Measurements from ENCODE around the gene MTFR1L. TPM values are rescaled to one million over a fixed set of nuclear protein-coding genes. Genes with fewer than 3 reads are reported as not detected.

MTFR1L gene
- polyA plus RNA-seq, 4 donors, result 87.9 to 106 (median 96.7) TPM

- DNase-seq (ENCODE audit: low read depth in 4 of 4, low spot score in 3 of 4), result no peak
Measured at GRCh38 chr1:25787760-25788166, 32.0 kb upstream of the MTFR1L start.

GRCh38 chr1:25790472-25790871 is 29.3 kb upstream of the MTFR1L start:
- DNase-seq (ENCODE audit: low read depth in 4 of 4, low spot score in 3 of 4), result no peak

- no peak for DNase-seq (ENCODE audit: low read depth in 4 of 4, low spot score in 3 of 4)
Measured at GRCh38 chr1:25792115-25792514, 27.6 kb upstream of the MTFR1L start.

GRCh38 chr1:25793585-25794170 is 26.1 kb upstream of the MTFR1L start:
- no peak for DNase-seq (ENCODE audit: low read depth in 4 of 4, low spot score in 3 of 4)

GRCh38 chr1:25794325-25794724 is 25.4 kb upstream of the MTFR1L start:
- DNase-seq (ENCODE audit: low read depth in 4 of 4, low spot score in 3 of 4), result no peak

DNA sequence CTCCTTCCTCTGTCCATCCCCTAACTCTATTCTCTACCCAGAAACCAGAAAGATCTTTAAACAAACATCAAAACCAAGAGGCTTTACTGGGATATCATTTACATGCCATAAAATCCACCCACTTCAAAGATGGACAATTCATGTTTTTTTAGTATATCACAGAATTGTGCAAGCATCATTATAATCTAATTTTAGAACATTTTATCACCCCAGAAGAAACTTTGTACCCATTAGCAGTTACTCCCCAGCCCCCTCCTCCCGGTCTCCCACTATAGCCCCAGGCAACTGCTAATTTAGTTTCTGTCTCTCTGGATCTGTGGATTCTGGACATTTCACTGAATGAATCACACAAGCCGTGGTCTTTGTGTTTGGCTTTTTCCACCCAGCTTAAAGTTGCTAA is 24.5 kb upstream of the MTFR1L start:
- no peak for DNase-seq (ENCODE audit: low read depth in 4 of 4, low spot score in 3 of 4)

- DNase-seq (ENCODE audit: low read depth in 4 of 4, low spot score in 3 of 4), result no peak
Measured at GRCh38 chr1:25795946-25796810, 23.6 kb upstream of the MTFR1L start.

DNA sequence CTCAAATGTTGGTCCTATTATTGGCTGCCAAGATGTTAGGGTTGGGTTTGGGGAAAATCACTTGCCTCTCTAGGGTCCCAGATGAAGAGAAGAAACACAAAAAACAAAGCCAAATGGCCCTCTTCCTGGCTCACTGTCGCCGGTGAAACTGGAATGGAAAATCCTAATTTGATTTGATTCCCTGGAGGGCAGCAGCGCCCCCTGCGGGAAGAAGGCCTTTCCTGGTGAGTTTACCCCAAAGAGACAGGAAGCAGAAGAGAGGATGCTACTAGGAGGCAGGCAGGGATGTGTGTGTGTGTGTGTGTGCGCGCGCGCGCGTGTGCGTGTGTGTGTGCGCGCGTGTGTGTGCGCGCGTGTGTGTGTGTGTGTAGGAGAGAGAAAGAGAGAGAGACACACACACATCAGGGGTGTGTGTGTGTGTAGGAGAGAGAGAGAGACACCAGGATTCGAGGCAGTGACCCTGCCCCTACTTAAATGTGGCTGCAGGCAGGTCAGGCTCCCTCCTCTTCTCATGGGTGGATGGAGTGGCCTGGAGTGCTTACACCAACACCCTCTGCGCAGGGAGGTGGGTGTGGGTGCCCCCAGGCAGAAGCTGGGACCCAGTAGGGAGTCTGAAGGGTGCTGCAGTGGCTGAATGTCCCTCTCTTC is 22.8 kb upstream of the MTFR1L start:
- peak in 1 of 4 donors; percentile 75 for DNase-seq (ENCODE audit: low read depth in 4 of 4, low spot score in 3 of 4)

GRCh38 chr1:25797939-25798338 is 21.8 kb upstream of the MTFR1L start:
- DNase-seq (ENCODE audit: low read depth in 4 of 4, low spot score in 3 of 4), result no peak

- DNase-seq (ENCODE audit: low read depth in 4 of 4, low spot score in 3 of 4), result no peak
Measured at GRCh38 chr1:25798666-25799351, 20.9 kb upstream of the MTFR1L start.

DNA sequence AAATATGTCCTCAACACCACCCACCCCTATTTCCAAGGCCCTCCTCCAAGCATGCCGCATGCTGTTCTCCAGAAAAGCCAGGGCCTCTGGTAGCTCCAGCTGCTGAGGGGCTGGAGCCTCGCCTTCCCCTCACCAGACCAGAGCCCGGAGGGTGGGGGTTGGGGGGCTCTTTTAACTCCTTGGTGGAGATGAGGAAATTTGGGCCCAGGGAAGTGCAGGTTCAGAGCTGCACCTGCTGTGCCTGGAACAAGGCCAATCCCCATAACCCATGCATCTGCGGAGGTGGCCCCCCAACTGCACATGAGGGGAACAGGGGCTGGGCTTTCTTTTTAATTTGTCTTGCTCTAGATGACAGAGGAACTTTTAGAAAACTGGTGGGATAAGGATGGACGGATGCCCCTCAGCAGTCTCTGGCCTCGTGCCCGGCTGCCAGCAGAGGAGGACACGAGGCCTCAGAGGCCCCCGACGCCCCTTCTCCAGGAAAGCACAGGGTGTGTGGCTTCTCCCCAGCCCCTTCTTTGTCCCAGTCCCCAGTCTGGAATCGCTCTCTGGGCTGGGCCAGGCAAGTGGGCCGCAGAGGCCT is 20.3 kb upstream of the MTFR1L start:
- DNase-seq (ENCODE audit: low read depth in 4 of 4, low spot score in 3 of 4), result no peak

- no peak for DNase-seq (ENCODE audit: low read depth in 4 of 4, low spot score in 3 of 4)
Measured at GRCh38 chr1:25799935-25800702, 19.6 kb upstream of the MTFR1L start, which contains the start of gene SELENON. Gene SELENON, plus strand, starts transcription at chr1:25800193. Its CDS starts 38 bp downstream, at chr1:25800231.

GRCh38 chr1:25800703-25801377 is 18.9 kb upstream of the MTFR1L start:
- no peak for DNase-seq (ENCODE audit: low read depth in 4 of 4, low spot score in 3 of 4)

DNA sequence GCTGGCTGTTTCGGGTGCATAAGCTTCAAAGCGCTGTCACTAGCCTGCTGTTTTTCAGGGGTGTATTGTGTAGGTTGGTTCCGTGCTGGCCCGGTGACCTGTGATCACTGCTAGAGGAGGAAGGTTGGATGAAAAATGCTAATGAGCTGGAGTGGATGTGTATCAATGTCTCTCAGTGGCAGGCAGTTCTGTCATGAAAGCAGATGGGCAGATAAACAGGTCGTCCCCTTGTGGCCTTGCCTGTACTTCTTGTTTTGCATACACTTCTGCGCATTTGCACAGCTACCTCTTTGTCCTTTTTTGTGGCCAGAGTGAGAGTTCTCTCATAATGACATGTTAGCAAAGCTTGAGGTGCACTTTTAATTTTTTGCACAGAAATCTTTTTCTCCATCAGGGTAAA is 16.8 kb upstream of the MTFR1L start:
- DNase-seq (ENCODE audit: low read depth in 4 of 4, low spot score in 3 of 4), result no peak

DNA sequence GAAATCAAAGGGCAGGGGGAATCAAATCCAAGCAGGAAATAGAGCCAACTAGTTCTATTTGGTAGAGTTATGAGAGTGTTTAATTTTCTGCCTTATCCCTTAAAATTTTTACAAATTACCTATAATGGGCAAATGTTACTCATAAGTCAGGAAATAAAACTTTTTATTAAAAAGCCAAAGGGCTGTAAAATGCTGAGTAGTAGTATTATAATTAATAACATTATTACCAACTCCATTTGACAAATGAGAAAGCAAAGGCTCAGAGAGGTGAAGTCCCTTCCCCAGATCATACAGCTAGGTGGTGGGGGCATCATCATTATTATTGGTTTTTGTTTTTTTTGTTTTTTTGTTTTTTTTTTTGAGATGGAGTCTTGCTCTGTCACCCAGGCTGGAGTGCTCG is 16.4 kb upstream of the MTFR1L start:
- no peak for DNase-seq (ENCODE audit: low read depth in 4 of 4, low spot score in 3 of 4)

GRCh38 chr1:25804244-25804963 is 15.3 kb upstream of the MTFR1L start:
- DNase-seq (ENCODE audit: low read depth in 4 of 4, low spot score in 3 of 4), result no peak

DNA sequence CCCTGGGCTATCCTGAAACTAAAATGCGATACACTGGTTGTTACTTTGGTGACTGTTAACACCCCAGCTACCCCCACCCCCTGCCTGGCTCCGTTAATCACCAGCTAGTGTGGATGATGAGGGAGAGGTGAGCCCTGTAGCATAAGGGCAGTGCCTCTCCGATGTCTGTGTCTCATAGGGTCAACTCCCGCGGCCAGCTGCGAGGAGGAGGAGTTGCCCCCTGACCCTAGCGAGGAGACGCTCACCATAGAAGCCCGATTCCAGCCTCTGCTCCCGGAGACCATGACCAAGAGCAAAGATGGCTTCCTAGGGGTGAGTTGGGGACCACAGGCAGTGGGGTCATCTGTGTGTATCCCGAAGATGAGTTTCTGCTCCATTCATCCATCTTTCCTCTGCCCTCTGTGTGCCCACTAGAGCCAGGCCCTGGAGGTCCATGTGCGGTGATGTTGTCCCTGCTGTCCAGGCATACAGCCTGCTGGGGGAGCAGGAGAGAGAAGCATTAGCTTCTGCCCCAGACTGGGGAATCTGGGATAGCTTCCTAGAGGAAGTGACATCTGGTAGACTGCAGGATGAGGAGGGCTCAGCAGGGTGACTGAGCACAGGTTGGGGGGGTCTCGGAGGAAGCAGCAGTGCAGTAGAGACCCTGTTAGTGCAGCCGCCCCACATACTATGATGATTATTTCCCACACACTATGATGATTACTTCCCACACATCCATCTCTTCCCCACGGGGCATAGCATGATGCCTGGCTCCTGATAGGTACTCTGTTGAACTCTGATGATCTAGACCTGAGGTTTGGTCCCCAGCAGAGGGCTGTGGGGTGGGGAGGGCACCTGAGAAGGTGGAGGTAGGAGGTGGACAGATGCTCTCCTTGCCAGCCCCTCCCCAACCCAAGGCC is 14.5 kb upstream of the MTFR1L start:
- no peak for DNase-seq (ENCODE audit: low read depth in 4 of 4, low spot score in 3 of 4)

- DNase-seq (ENCODE audit: low read depth in 4 of 4, low spot score in 3 of 4), result no peak
Measured at GRCh38 chr1:25805863-25806225, 13.9 kb upstream of the MTFR1L start.

All from right renal pelvis (tissue), 4 donors.